ENCODE results near the gene GNAO1. TPM values are rescaled to one million over a fixed set of nuclear protein-coding genes. Genes with fewer than 3 reads are reported as not detected.

GNAO1 gene
- polyA plus RNA-seq, 3 donors: not detected

DNA sequence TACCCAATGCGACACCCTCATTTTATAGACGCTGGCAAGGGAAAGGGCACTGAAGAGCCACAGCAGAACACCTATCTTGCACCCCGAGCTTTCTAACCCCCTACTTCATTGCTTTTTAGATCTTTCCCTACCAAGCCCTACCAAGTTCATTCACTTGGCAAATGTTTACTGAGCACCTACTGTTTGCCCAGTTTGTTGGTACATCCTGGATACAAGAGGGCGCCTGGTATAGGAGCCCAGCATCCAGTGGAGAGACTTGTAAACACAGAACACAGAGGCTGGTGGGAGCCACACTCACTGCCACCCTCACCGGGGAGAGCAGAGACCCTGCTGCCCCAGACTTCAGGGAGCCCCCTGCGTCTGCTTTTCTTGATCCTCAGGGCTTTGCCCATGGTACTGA lies 112.6 kb downstream of the GNAO1 start:
- Mint-ChIP-seq H3K27me3 (ENCODE audit: low read depth in 3 of 3) (peaks cover 6 to 10% (median 7%) of the 10 kb centered on the region in 3 donors), H3K27ac (peak overlapping the region in 1 of 7 donors; percentile 16)

DNA sequence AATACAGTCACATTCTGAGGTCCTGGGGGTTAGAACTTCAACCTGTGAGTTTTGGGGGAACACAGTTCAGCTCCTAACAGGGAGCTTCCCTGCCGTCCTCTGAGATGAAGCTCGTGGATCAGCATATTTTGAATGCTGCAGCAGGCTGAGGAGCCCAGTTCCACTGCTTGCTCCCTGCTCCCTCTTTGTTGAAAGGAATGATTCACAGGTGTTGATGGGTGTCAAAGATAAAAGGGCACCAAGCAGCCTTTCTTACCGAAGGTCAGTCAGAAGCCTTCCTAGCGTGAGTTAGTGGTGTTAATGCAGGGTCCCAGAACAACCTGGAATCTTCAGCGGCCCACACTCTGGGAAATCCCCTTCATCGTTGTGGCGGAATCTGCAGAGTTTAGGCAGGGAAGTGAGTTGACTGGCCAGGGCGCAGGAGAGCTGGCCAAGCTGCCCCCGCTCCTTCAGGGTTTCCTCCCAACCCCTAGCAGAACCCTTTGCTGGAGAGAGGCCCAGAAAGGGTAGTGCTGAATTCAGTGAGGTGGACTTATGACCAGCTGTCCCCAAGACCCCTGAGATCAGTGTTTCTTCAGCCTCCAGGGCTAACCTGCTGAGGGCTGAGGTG lies 114.8 kb downstream of the GNAO1 start:
- H3K27ac Mint-ChIP-seq: no peak overlapping the region
- Histone ChIP-seq H3K36me3 (replicated peaks in 1 of 2; ENCODE audit: control insufficient read depth in 1 of 2, insufficient read depth in 2 of 2, low read length in 2 of 2) (no peaks in the 10 kb centered on the region), H3K79me2 (ENCODE audit: insufficient read depth, low read length) (no peaks in the 10 kb centered on the region), H3K4me2 (replicated peaks; ENCODE audit: extremely low read depth, low read length, poor library complexity, severe bottlenecking) (no peak overlapping the region), H3K4me1 (ENCODE audit: control insufficient read depth in 1 of 2, insufficient read depth in 2 of 2, low read length in 2 of 2) (no peaks in the 10 kb centered on the region), H3K4me3 (replicated peaks in 1 of 3; ENCODE audit: low read depth in 2 of 3, low read length in 3 of 3) (no peak overlapping the region), H3K9ac (ENCODE audit: insufficient read depth, low read length, poor library complexity, severe bottlenecking) (no peak overlapping the region), H3K27me3 (ENCODE audit: control insufficient read depth in 2 of 2, insufficient read depth in 2 of 2, low read length in 2 of 2) (no peaks in the 10 kb centered on the region), H3K27ac (ENCODE audit: low read depth in 1 of 2, low read length in 2 of 2) (no peak overlapping the region), H4K20me1 (ENCODE audit: insufficient read depth, low read length) (no peaks in the 10 kb centered on the region), H3K9me3 (replicated peaks in 1 of 2; ENCODE audit: control insufficient read depth in 1 of 2, insufficient read depth in 1 of 2, low read length in 2 of 2) (no peaks in the 10 kb centered on the region), H2AFZ (ENCODE audit: insufficient read depth, low read depth, low read length, poor library complexity, severe bottlenecking) (no peak overlapping the region)
- H3K4me1 Mint-ChIP-seq: peaks cover 4% of the 10 kb centered on the region
- intact Hi-C loops (cut with micrococcal nuclease): no loop called here
- no peaks in the 10 kb centered on the region for H3K36me3 Mint-ChIP-seq
- TF ChIP-seq, protein P1, sequence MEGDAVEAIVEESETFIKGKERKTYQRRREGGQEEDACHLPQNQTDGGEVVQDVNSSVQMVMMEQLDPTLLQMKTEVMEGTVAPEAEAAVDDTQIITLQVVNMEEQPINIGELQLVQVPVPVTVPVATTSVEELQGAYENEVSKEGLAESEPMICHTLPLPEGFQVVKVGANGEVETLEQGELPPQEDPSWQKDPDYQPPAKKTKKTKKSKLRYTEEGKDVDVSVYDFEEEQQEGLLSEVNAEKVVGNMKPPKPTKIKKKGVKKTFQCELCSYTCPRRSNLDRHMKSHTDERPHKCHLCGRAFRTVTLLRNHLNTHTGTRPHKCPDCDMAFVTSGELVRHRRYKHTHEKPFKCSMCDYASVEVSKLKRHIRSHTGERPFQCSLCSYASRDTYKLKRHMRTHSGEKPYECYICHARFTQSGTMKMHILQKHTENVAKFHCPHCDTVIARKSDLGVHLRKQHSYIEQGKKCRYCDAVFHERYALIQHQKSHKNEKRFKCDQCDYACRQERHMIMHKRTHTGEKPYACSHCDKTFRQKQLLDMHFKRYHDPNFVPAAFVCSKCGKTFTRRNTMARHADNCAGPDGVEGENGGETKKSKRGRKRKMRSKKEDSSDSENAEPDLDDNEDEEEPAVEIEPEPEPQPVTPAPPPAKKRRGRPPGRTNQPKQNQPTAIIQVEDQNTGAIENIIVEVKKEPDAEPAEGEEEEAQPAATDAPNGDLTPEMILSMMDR (IDR thresholded peaks at IDR 0.05): no peak
- 81% methylated on average over 5 of the region's 9 CpGs for WGBS (ENCODE audit: insufficient coverage)
- H3K9me3 Mint-ChIP-seq: peaks cover 0 to 2% (median 0%) of the 10 kb centered on the region in 7 donors
- no peak overlapping the region for H3K4me3 Mint-ChIP-seq
- H3K27me3 Mint-ChIP-seq (ENCODE audit: low read depth in 3 of 3): peaks cover 4 to 13% (median 7%) of the 10 kb centered on the region in 3 donors
- no peak for DNase-seq

More for the DNA sequence above, 112.6 kb downstream of the GNAO1 start:
- Histone ChIP-seq H3K27me3 (ENCODE audit: control insufficient read depth in 2 of 2, insufficient read depth in 2 of 2, low read length in 2 of 2) (no peaks in the 10 kb centered on the region), H3K4me1 (ENCODE audit: control insufficient read depth in 1 of 2, insufficient read depth in 2 of 2, low read length in 2 of 2) (peaks cover 8 to 11% of the 10 kb centered on the region in 2 donors), H4K20me1 (ENCODE audit: insufficient read depth, low read length) (no peaks in the 10 kb centered on the region), H3K9me3 (replicated peaks in 1 of 2; ENCODE audit: control insufficient read depth in 1 of 2, insufficient read depth in 1 of 2, low read length in 2 of 2) (no peaks in the 10 kb centered on the region), H3K79me2 (ENCODE audit: insufficient read depth, low read length) (no peaks in the 10 kb centered on the region), H3K4me3 (replicated peaks in 1 of 3; ENCODE audit: low read depth in 2 of 3, low read length in 3 of 3) (no peak overlapping the region), H2AFZ (ENCODE audit: insufficient read depth, low read depth, low read length, poor library complexity, severe bottlenecking) (no peak overlapping the region), H3K36me3 (replicated peaks in 1 of 2; ENCODE audit: control insufficient read depth in 1 of 2, insufficient read depth in 2 of 2, low read length in 2 of 2) (no peaks in the 10 kb centered on the region), H3K9ac (ENCODE audit: insufficient read depth, low read length, poor library complexity, severe bottlenecking) (no peak overlapping the region), H3K27ac (ENCODE audit: low read depth in 1 of 2, low read length in 2 of 2) (no peak overlapping the region), H3K4me2 (replicated peaks; ENCODE audit: extremely low read depth, low read length, poor library complexity, severe bottlenecking) (no peak overlapping the region)
- no peak overlapping the region for H3K4me3 Mint-ChIP-seq
- 95% methylated on average over 5 of the region's 6 CpGs for WGBS (ENCODE audit: insufficient coverage)
- intact Hi-C loops (cut with micrococcal nuclease): no loop called here
- H3K9me3 Mint-ChIP-seq: no peaks in the 10 kb centered on the region
- H3K4me1 Mint-ChIP-seq: peaks cover 16% of the 10 kb centered on the region
- H3K36me3 Mint-ChIP-seq: no peaks in the 10 kb centered on the region
- TF ChIP-seq, protein P1 (IDR thresholded peaks at IDR 0.05): no peak
- no peak for DNase-seq

Data from CD14-positive monocyte (primary cell).